Activated naive CD4-positive, alpha-beta T cell treated with Interleukin-2 at 50 U/mL for 16 hours (primary cell): ENCODE data around the gene LAIR1.
"Not testable (repeated sequence)": the region's sequence is repeated elsewhere in the genome, so short reads cannot be mapped to it uniquely, and the experiment has no call there.

ENCODE experiments used
- DNase-seq: peaks from one replicate; pipeline ENCODE4 v3.0.0-alpha.2; 2020

LAIR1 gene, protein sequence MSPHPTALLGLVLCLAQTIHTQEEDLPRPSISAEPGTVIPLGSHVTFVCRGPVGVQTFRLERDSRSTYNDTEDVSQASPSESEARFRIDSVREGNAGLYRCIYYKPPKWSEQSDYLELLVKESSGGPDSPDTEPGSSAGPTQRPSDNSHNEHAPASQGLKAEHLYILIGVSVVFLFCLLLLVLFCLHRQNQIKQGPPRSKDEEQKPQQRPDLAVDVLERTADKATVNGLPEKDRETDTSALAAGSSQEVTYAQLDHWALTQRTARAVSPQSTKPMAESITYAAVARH

DNA sequence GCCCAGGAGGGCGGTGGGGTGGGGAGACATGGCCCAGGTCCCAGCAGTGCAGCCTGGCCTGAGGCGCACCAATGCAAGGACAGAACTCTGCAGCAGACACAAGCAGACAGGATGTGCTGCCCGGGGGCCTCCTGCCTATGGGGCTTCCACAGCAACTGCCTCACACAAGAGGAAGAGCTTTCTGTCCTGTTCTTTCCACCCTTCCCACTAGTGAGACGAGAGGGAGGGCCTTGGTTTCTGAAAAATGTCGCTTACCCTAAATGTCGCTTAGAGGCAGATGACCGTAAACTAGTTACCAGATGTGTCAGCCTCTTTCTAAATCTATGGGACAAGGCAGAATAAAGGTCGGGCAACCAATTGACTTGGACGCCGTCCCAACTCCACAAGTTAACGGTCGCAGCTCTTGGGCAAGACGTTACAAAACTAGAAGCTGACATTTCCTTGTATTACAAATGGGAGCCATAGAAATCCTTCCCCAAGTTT lies at the start of gene LAIR1:
Gene LAIR1, minus strand, starts transcription at position 157 of the 483 bp plus-strand sequence. Its CDS starts 127 bp downstream, at position 30.
- peak; percentile 56 for DNase-seq

GRCh38 chr19:54414156-54414555 lies 49.4 kb upstream of the LAIR1 start:
- DNase-seq: no peak

GRCh38 chr19:54412877-54413276 lies 48.1 kb upstream of the LAIR1 start:
- DNase-seq: no peak

DNA sequence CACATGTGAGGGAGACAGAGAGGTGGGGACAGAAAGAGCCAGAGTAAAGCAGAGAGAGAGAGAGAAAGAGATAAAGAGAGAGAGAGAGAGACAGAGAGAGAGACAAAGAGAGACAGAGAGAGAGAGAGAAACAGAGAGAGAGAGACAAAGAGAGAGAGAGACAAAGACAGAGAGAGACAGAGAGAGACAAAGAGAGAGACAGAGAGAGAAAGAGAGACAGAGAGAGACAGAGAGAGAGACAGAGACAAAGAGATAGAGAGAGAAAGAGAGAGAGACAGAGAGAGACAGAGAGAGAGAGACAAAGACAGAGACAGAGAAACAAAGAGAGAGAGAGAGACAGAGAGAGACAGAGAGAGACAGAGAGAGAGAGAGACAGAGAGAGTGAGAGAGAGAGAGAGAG lies 46.3 kb upstream of the LAIR1 start:
- DNase-seq: no peak

- no peak for DNase-seq
Observed at GRCh38 chr19:54408456-54409026, 43.8 kb upstream of the LAIR1 start.

DNA sequence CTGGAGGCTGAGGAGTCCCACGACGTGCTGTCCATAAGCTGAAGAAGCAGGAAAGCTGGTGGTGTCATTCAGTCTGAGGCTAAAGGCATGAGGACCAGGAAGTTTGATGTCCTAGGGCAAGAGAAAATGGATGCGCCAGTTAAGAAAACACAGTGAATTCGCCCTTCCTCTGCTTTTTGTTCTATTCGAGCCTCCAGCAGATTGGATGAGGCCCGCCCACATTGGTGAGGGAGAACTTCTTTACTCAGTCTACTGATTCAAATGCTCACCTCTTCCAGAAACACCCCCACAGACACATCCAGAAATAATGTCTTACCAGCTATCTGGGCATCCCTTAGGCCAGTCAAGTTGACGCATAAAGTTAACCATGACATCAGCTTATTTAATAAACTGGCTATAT lies 43.0 kb upstream of the LAIR1 start:
- no peak for DNase-seq

GRCh38 chr19:54405628-54406027 lies 40.9 kb upstream of the LAIR1 start:
- DNase-seq: no peak

DNA sequence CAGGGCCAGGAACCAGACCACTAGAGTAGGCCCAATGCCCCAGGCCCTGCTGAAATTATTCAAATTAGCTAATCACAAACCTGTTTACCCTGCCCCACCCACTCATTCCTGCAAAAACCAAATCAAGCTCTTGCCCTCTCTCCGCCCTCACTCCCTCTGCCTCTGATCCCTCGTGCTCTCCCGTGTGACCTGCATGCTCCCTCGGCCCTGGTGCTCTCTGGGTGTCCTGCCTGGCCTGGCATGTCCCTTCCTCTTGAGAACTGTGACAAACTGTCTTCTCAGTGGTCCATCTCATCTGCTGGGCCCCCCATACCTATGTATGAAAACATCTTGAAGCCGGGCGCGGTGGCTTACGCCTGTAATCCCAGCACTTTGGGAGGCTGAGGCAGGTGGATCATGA lies 38.3 kb upstream of the LAIR1 start:
- no peak for DNase-seq

GRCh38 chr19:54400913-54401312 lies 36.2 kb upstream of the LAIR1 start:
- DNase-seq: no peak

GRCh38 chr19:54399189-54399588 lies 34.5 kb upstream of the LAIR1 start:
- DNase-seq: no peak

DNA sequence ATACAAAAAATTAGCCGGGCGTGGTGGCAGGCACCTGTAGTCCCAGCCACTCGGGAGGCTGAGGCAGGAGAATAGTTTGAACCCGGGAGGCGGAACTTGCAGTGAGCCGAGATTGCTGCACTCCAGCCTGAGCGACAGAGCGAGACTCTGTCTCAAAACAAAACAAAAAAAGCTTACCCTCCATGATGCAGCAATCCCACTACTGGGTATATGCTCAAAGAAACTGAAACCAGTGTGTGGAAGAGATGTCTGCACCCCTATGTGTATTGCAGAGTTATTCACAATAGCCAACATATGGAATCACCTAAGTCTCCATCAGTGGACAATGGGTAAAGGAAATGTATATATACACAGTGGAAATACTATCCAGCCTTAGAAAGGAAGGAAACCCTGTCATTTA lies 31.0 kb upstream of the LAIR1 start:
- DNase-seq: no peak

- DNase-seq: no peak
Observed at GRCh38 chr19:54393381-54393780, 28.6 kb upstream of the LAIR1 start.

- no peak for DNase-seq
Observed at GRCh38 chr19:54392105-54392504, 27.4 kb upstream of the LAIR1 start.

DNA sequence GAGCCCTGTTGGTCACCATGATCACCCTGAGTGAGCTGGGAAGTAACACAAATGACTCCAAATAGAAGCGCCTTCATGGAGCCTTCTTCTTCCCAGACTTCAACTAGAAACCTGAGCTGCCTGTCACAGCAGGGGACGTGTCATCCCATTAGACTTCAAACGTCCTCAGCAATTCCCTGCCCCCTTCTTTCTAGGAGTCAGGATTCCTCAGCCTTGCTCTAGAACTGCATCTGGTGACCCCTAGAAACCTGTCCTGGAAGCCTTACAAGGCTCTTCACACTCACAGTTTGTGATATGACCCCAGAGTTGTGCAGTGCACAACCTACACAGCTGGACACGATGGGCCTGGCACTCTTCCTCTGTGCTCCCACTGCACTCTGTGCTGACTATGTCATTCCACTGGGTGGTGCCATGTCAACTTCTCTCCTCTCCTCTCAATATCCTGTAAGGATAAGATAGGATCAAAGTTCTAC lies 26.9 kb upstream of the LAIR1 start:
- DNase-seq: no peak

DNA sequence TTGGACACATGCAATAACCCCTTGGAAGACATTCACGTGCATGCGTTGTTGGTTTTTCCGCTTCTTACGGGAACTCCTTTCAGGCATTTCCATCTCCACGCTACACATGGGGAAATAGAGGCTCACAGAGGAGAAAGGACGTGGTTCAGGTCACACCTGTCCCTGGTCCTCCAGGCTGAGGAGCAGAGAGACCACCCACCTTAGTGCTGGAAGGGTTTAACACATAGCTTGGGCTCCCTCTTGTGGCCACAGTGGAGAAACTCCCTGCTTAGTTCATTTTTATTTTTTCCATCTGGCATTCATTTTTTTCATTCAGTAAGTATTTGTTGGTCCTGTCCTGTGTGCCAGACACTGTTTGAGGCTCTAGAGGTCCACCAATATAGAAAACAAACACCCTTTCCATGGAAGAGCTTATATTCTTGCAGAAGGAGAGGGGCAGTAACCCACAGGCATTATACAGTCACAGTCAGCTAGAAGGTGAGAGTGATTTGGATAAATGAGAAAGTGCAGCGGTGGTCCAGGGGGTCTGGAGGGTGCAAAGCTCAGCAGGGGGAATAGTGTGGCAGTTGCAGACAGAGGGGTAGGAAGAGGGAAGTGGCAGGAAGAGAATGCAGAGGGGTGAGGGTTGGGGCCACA lies 26.3 kb upstream of the LAIR1 start:
- peak; percentile 57 for DNase-seq

GRCh38 chr19:54389553-54389952 lies 24.8 kb upstream of the LAIR1 start:
- DNase-seq: no peak

DNA sequence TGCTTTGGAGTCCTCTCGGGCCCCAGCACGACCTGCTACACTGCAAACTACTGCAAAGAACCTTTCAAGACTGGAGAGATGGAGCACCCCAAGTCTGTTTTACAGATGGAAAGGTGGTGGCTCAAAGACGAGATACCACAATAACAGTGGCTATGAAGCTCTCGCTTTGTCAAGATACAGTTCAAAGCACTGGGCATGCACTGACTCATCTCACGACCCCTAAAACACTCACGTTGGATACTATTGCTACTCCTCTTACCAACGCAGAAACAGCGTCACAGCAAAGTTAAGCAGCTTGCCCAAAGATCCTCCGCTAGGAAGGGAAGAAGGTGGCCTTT lies 24.0 kb upstream of the LAIR1 start:
- no peak for DNase-seq

DNA sequence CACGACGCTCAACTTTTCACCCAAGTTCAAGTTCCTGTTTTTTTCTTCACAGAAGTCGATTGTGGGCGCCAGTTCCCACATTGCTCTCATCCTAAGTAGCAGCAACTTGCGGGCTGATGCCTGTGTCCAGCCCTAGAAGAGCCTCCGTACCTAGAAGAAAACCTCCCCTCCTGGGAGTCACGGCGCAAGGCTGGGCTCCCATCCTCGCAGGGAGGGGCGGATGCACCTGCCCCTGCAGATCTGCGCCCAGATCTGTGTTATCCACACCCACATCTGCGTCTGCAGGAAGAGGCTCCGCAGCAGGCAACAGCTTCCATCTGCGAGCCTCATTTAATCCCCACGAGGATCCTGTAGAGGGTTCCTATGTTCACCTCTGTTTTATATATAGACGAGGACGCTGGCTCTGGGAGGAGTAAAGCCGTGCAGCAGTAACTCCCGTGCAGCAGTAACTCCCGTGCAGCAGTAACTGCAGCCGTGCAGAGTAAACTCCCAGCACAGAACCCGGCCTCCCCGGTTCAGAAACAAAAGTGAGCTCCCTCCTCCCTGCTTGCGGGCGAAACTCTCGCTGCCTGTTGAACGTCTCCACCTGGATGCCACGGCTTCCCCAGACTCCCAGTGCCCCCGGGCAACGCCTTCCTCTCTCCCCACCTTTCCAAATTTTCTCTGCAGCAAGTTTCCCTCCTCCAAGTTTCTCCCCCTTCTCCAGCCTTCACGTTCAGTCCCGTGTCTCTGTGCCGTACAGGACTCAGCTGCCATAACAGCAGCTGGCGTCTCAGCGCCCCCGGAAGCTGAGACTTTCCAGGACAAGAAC lies 23.5 kb upstream of the LAIR1 start:
- peak; percentile 42 for DNase-seq

- no peak for DNase-seq
Observed at GRCh38 chr19:54383330-54383729, 18.6 kb upstream of the LAIR1 start.

GRCh38 chr19:54382041-54382440 lies 17.3 kb upstream of the LAIR1 start:
- not testable (repeated sequence) for DNase-seq

GRCh38 chr19:54380897-54381296 lies 16.2 kb upstream of the LAIR1 start:
- DNase-seq: no peak

DNA sequence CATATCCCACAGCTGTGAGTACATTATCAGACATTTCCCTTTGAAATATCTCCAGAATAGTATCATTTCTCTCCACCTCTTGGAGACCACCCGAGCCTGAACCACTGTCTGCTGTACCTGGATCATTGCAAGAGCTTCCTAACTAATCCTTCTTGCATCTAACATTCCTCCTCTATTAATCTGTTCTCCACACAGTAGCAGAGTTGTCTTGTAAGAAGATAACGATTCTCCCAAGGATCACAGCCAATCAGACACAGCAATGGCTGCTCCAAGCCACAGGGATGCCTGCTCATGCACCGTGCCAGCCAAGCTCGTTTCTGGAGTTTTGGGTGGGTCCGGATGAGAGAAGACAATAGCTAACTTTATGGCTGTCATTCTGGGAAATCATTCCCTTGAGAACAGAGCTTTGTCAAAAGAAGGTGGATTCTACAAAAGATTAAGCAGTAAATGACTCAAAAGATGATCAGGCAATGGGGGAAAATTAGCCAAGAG lies 14.5 kb upstream of the LAIR1 start:
- no peak for DNase-seq

DNA sequence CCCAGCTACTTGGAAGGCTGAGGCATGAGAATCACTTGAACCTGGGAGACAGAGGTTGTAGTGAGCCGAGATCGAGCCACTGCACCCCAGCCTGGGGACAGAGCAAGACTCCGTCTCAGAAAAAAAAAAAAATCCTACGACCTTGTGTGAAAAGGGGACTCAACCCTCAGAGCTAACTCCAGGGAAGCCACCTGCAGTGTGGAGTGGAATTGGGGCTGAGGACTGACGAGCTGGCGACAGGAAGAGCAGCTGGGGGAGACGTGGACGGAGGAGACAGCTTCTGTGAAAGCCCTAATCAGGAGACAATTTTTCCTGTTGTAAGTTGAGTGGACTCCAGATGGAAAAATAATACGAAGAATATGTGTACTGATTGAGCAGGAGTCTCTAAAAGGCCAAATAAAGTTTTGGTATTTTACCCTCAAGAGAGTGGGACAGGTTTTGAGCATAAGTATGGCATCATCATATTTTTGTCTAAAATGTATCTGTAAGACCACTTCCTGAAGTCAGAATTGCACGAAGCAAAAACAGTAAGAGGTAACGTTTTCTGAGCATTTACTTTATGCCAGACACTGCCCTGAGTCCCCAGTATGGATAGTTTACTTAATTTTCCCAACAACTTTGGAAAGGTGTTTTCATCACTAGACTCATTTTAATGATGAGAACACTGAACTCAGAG lies 12.0 kb upstream of the LAIR1 start:
- no peak for DNase-seq
